K562 (cell line): ENCODE results near the gene EPHB1. TPM values are rescaled to one million over a fixed set of nuclear protein-coding genes. Genes with fewer than 3 reads are reported as not detected.

Experiments
- ATAC-seq: fragments of 200-7000 bp; cut with Tn5 transposase; 3 replicates; pipeline ENCODE4 v1.9.1; 2020; ENCODE audit warnings: moderate library complexity
- BruUV-seq: library from RNA; stranded (reverse); fragments of 400-500 nt; replicated peaks from 2 replicates; lab custom pipeline; 2021; lab: Mats Ljungman, UMichigan
- CTCF ChIA-PET: fragments of 300-600 bp; formaldehyde crosslinking; extraction: SDS; loops from one replicate; lab custom pipeline; 2021; ENCODE audit warnings: low intra/inter-chr PET ratio; lab: Yijun Ruan, JAX
- POLR2A ChIA-PET: fragments of 300-600, 350-650 bp; sonication (Branson Sonifier 250); formaldehyde crosslinking; extraction: SDS; loops from one replicate; lab custom pipeline; 2021; ENCODE audit warnings: antibody characterized with exemption, inconsistent platforms; lab: Yijun Ruan, JAX
- DNase-seq, 4 experiments: peaks; one replicate each; pipeline versions ENCODE4 v3.0.0 to v3.0.0-alpha.2; 2011 to 2018; ENCODE audit warnings: low spot score in 3 of 4, mixed read lengths in 3 of 4; ENCODE audit errors: extremely low read depth in 1 of 4
- FAIRE-seq: peaks from 2 replicates; lab custom pipeline; 2011; peaks lifted over from hg19 to GRCh38; lab: Jason Lieb, UNC
- H2AFZ ChIP-seq: 2 replicates; pipeline ENCODE4 v1.6.0; 2011; ENCODE audit warnings: low read depth, low read length, control low read depth, inconsistent platforms
- H3K27ac ChIP-seq: fragments of 200-600 bp; 3 replicates; pipeline ENCODE4 v1.8.0; 2011; ENCODE audit warnings: low read depth, mild to moderate bottlenecking, control low read depth, inconsistent platforms, low read length, moderate library complexity, mixed read lengths; ENCODE audit errors: extremely low read depth
- H3K27me3 ChIP-seq, 2 experiments: fragments of 300-600 bp in 1 of 2; 2 replicates in 1 of 2; 3 replicates in 1 of 2; pipeline versions ENCODE4 v1.6.0 to v1.8.0; 2011; ENCODE audit warnings: inconsistent platforms in 2 of 2, low read length in 2 of 2, mild to moderate bottlenecking in 1 of 2, mixed read lengths in 1 of 2, moderate library complexity in 1 of 2; ENCODE audit not compliant: control insufficient read depth in 2 of 2, insufficient read depth in 2 of 2
- H3K36me3 ChIP-seq: fragments of 300-600 bp; 3 replicates; pipeline ENCODE4 v1.8.0; 2011; ENCODE audit warnings: mild to moderate bottlenecking, low read length, inconsistent platforms; ENCODE audit not compliant: control insufficient read depth, insufficient read depth
- H3K4me1 ChIP-seq, 2 experiments: fragments of 200-600 bp in 1 of 2; replicated peaks in 1 of 2; 2 replicates in 1 of 2; 3 replicates in 1 of 2; pipeline versions ENCODE4 v1.5.1 to v1.8.0; 2011; ENCODE audit warnings: inconsistent platforms in 2 of 2, low read length in 2 of 2, mild to moderate bottlenecking in 1 of 2, mixed read lengths in 1 of 2, moderate library complexity in 1 of 2; ENCODE audit not compliant: control insufficient read depth in 2 of 2, insufficient read depth in 2 of 2
- H3K4me2 ChIP-seq: 2 replicates; pipeline ENCODE4 v1.6.1; 2011; ENCODE audit warnings: low read length, control low read depth, inconsistent platforms, mixed read lengths; ENCODE audit not compliant: insufficient read depth
- H3K4me3 ChIP-seq: fragments of 200-600 bp; sonication (generic), shearing (Covaris generic); 2 replicates; pipeline ENCODE4 v1.5.1; 2016; ENCODE audit warnings: control low read depth, inconsistent platforms
- H3K79me2 ChIP-seq: fragments of 200-600 bp; 3 replicates; pipeline ENCODE4 v1.8.0; 2011; ENCODE audit warnings: low read length, inconsistent platforms; ENCODE audit not compliant: control insufficient read depth, insufficient read depth
- H3K9ac ChIP-seq, 2 experiments: 2 replicates each; pipeline versions ENCODE4 v1.6.0 to v1.6.1; 2011; ENCODE audit warnings: low read depth in 2 of 2, low read length in 2 of 2, control low read depth in 1 of 2, inconsistent platforms in 1 of 2, mild to moderate bottlenecking in 1 of 2, mixed read lengths in 1 of 2; ENCODE audit not compliant: insufficient read depth in 1 of 2
- H3K9me1 ChIP-seq: one replicate; pipeline ENCODE4 v1.6.0; 2011; ENCODE audit warnings: inconsistent platforms, mild to moderate bottlenecking, low read length, moderate library complexity; ENCODE audit not compliant: control insufficient read depth, insufficient read depth
- H3K9me3 ChIP-seq: replicated peaks from 2 replicates; pipeline ENCODE4 v1.5.1; 2011; ENCODE audit warnings: low read depth, low read length, inconsistent platforms; ENCODE audit not compliant: control insufficient read depth, insufficient read depth
- H4K20me1 ChIP-seq: replicated peaks from 2 replicates; pipeline ENCODE4 v1.6.1; 2011; ENCODE audit warnings: low read length, inconsistent platforms, mixed read lengths; ENCODE audit not compliant: control insufficient read depth, insufficient read depth
- ILK ChIP-seq: fragments of 450-650 bp; IDR thresholded peaks from 2 replicates; pipeline ENCODE4 v1.6.1; 2016; ENCODE audit warnings: missing genetic modification characterization, low read depth, mild to moderate bottlenecking, missing compliant biosample characterization, moderate library complexity, borderline replicate concordance
- KLF1 ChIP-seq: fragments of 450-650 bp; IDR thresholded peaks from 2 replicates; pipeline ENCODE4 v1.6.1; 2016; ENCODE audit warnings: missing genetic modification characterization, missing compliant biosample characterization
- MCM3 ChIP-seq: fragments of 450-650 bp; IDR thresholded peaks from 2 replicates; pipeline ENCODE4 v1.6.1; 2016
- NRF1 ChIP-seq, 2 experiments: fragments of 450-650 bp; IDR thresholded peaks in 1 of 2; conservative IDR thresholded peaks in 1 of 2; 2 replicates each; pipeline ENCODE4 v1.6.1; 2014; ENCODE audit warnings: mild to moderate bottlenecking in 2 of 2
- SRSF7 ChIP-seq: fragments of 200-400 bp; formaldehyde crosslinking; optimal IDR thresholded peaks from 2 replicates; pipeline ENCODE3; 2017; ENCODE audit warnings: mild to moderate bottlenecking, low read depth, low read length
- ZNF282 ChIP-seq: sonication (generic); formaldehyde crosslinking; IDR thresholded peaks from 2 replicates; pipeline ENCODE4 v1.8.1; 2023; ENCODE audit warnings: missing genetic modification reagents
- ZZZ3 ChIP-seq: fragments of 450-650 bp; IDR thresholded peaks from 2 replicates; pipeline ENCODE4 v1.6.1; 2016; ENCODE audit warnings: antibody characterized with exemption, mild to moderate bottlenecking, moderate library complexity
- WGBS: fragments of 100-300 bp; shearing (Covaris generic); methylation state at CpG from one replicate; pipeline ENCODE4 v1.1.6; 2016; ENCODE audit warnings: low coverage, mixed read lengths; ENCODE audit not compliant: insufficient coverage; ENCODE audit errors: missing lambda C conversion rate; 5-methylcytosine and 5-hydroxymethylcytosine counted together
- in situ Hi-C: fragments of 300-500 bp; cut with MboI; formaldehyde crosslinking; loops from 4 replicates; pipeline ENCODE4 v1.15.0; 2018; ENCODE audit warnings: inconsistent platforms, mixed read lengths
- intact Hi-C: fragments of 100-400 bp; cut with micrococcal nuclease; formaldehyde crosslinking; loops from 2 replicates; pipeline ENCODE4 v1.14.2; 2022
- polyA plus RNA-seq, 8 experiments: library from polyadenylated mRNA; depleted of rRNA in 4 of 8; stranded (reverse) in 5 of 8; unstranded in 3 of 8; fragments of >200 nt; fragmentation: Nextera tagmentation in 2 of 8; fragmentation: Illumina TruSeq in 1 of 8; extraction: Ambion mirVana in 2 of 8; extraction: Trizol in 1 of 8; gene quantifications; 2 replicates each; pipeline versions ENCODE4 v1.2.1 to v1.2.3, GENCODE V29; 2011 to 2014; ENCODE audit warnings: inconsistent platforms in 1 of 8, missing spikeins in 1 of 8
- total RNA-seq, 7 experiments: library from RNA; depleted of rRNA in 6 of 7; stranded (reverse); fragments of >200 nt in 6 of 7; fragmentation: Illumina TruSeq in 2 of 7; extraction: Trizol in 2 of 7; gene quantifications; 2 replicates each; pipeline versions ENCODE4 v1.2.1 to v1.2.3, GENCODE V29; 2011 to 2021; ENCODE audit warnings: low replicate concordance in 1 of 7
- TF ChIP-seq, protein P1 (sequence below): IDR thresholded peaks from 2 replicates; pipeline ENCODE4 v1.6.1; 2011; ENCODE audit warnings: borderline replicate concordance, low read depth, mild to moderate bottlenecking, moderate library complexity, low read length; ENCODE audit not compliant: insufficient read depth, poor library complexity, severe bottlenecking
- TF ChIP-seq, protein P2 (sequence below): fragments of 450-650 bp; IDR thresholded peaks from 2 replicates; pipeline ENCODE4 v1.6.1; 2016; ENCODE audit warnings: low read depth, mild to moderate bottlenecking, moderate library complexity

EPHB1 gene
- total and polyA plus RNA-seq, 9 of the 15 experiments (the other 6 are each of a cell fraction or from before 2014, with no cell fraction given), result 0.29 TPM; not detected in 8

DNA sequence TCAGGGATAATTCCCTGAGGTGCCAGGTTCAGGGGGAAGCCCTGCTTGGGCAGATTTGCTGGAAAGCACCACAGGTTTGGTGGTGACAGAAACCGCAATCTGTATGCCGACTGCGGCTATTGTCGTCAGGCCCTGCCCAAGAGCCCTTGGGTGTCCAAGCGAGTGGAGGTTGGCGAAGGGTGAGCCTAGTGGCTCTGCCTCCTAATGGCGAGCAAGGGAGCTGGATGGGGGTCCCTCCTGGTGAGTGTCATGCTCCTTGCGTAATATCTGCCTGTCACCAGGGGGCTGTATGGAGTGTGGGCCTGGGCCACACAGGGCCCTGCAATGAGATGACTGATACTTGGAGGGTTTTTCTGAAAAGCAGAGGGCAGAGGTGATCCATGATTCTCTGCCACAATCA lies 101.6 kb downstream of the EPHB1 start:
- FAIRE-seq (no peak), ATAC-seq (no peak), DNase-seq (no peak)
- Histone ChIP-seq H3K4me1 (no peaks in the 10 kb centered on the region), H3K4me3 (no peak overlapping the region), H3K9me3 (no peaks in the 10 kb centered on the region), H4K20me1 (no peaks in the 10 kb centered on the region; the same call in 1 of the 2 replicates), H3K27me3 (no peaks in the 10 kb centered on the region; a peak in 1 of 5 replicates), H3K9ac (no peak overlapping the region), H3K27ac (no peak overlapping the region), H3K9me1 (no peaks in the 10 kb centered on the region), H3K4me2 (no peak overlapping the region), H3K36me3 (no peaks in the 10 kb centered on the region), H3K79me2 (no peaks in the 10 kb centered on the region), H2AFZ (no peak overlapping the region)
- ChIA-PET CTCF (no interaction called here), POLR2A (no interaction called here)
- 6% methylated on average over 5 of the region's 8 CpGs for WGBS
- intact Hi-C loops, result no loop called here
- BruUV-seq, result no TSS peak
- TF ChIP-seq, protein P1, sequence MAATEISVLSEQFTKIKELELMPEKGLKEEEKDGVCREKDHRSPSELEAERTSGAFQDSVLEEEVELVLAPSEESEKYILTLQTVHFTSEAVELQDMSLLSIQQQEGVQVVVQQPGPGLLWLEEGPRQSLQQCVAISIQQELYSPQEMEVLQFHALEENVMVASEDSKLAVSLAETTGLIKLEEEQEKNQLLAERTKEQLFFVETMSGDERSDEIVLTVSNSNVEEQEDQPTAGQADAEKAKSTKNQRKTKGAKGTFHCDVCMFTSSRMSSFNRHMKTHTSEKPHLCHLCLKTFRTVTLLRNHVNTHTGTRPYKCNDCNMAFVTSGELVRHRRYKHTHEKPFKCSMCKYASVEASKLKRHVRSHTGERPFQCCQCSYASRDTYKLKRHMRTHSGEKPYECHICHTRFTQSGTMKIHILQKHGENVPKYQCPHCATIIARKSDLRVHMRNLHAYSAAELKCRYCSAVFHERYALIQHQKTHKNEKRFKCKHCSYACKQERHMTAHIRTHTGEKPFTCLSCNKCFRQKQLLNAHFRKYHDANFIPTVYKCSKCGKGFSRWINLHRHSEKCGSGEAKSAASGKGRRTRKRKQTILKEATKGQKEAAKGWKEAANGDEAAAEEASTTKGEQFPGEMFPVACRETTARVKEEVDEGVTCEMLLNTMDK, result no peak
- no peak for TF ChIP-seq SRSF7
- no peak for TF ChIP-seq ZNF282
- TF ChIP-seq ZZZ3, result no peak
- no peak for TF ChIP-seq NRF1 (conservative IDR thresholded peaks at IDR 0.05 in 1 of 2, IDR thresholded peaks at IDR 0.05 in 1 of 2)
- no peak for TF ChIP-seq KLF1 (tag)
- no peak for TF ChIP-seq ILK (tag)
- TF ChIP-seq, protein P2, sequence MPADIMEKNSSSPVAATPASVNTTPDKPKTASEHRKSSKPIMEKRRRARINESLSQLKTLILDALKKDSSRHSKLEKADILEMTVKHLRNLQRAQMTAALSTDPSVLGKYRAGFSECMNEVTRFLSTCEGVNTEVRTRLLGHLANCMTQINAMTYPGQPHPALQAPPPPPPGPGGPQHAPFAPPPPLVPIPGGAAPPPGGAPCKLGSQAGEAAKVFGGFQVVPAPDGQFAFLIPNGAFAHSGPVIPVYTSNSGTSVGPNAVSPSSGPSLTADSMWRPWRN, result no peak
- no peak for TF ChIP-seq MCM3
- in situ Hi-C loops, result no loop called here
